ENCODE data around the gene PYURF.

Gene PYURF

GRCh38 chr4:88511236-88511635 lies 12.3 kb downstream of the PYURF start:
- DNase-seq (ENCODE audit: low read depth in 2 of 2), result no peak

- DNase-seq (ENCODE audit: low read depth in 2 of 2), result no peak
These were observed 20.2 kb downstream of the PYURF start for GRCh38 chr4:88503344-88503743.

GRCh38 chr4:88497859-88498409 lies 25.6 kb downstream of the PYURF start:
- no peak for DNase-seq (ENCODE audit: low read depth in 2 of 2)

GRCh38 chr4:88489100-88489761 lies 34.3 kb downstream of the PYURF start:
- no peak for DNase-seq (ENCODE audit: low read depth in 2 of 2)

GRCh38 chr4:88481537-88481936 lies 42.0 kb downstream of the PYURF start:
- no peak for DNase-seq (ENCODE audit: low read depth in 2 of 2)

GRCh38 chr4:88478247-88478646 lies 45.3 kb downstream of the PYURF start:
- DNase-seq (ENCODE audit: low read depth in 2 of 2), result no peak

GRCh38 chr4:88477229-88477860 lies 46.2 kb downstream of the PYURF start:
- DNase-seq (ENCODE audit: low read depth in 2 of 2), result no peak

Data from stimulated activated CD4-positive, alpha-beta T cell treated with anti-CD3 and anti-CD28 coated beads, Interleukin-15, amount 100 ng/mL, for 48 hours (primary cell).